Kasumi-1 (cell line): Measurements from ENCODE around the gene CRYZL1.

Experiments
- DNase-seq, 2 experiments: peaks; one replicate each; lab custom pipeline; 2025; lab: John Stamatoyannopoulos, UW

Gene CRYZL1

GRCh38 chr21:33541105-33541711 lies 100.3 kb downstream of the CRYZL1 start:
- DNase-seq = peak in 1 of 2 experiments; percentile 29

DNA sequence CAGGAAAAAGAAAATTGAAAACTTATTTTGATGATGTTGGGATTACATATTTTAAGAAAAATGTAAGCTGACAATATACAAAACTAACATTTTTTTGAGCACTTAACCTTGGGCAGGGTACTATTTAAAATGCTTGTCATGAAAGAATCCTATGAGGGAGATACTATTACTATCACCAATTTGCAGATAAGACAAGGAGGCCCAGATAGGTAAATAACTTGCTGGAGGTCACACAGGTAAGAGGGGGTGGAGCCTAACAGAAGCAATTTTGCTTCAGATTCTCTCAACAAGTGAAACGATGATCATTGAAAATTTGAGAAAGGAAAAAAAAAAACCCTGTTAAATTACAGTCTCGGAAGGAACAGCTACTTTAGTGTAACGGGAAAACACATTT lies 100.8 kb downstream of the CRYZL1 start:
- DNase-seq = no peak

DNA sequence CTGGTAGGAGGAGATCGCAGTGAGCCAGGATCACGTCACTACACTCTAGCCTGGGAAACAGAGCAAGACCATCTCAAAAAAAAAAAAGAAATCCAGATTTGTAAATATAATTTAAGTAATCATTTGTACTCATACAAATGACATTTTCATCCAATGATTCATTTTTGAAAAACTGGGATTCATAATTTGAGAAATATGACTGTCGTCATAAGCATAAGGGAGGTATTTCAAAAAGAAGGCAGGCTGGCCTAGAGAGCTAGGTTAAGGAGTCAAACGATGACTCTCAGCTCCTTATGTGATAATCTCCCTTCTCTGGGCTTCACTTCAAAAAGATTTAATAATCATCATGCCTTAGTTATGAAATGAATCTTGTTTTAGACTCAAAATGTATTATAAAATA lies 101.9 kb downstream of the CRYZL1 start:
- DNase-seq = no peak
